ENCODE results near the gene RPRD2. TPM values are rescaled to one million over a fixed set of nuclear protein-coding genes. Genes with fewer than 3 reads are reported as not detected.

The RPRD2 gene
- total RNA-seq, 1 experiment from 2014 or later: 26.7 TPM

DNA sequence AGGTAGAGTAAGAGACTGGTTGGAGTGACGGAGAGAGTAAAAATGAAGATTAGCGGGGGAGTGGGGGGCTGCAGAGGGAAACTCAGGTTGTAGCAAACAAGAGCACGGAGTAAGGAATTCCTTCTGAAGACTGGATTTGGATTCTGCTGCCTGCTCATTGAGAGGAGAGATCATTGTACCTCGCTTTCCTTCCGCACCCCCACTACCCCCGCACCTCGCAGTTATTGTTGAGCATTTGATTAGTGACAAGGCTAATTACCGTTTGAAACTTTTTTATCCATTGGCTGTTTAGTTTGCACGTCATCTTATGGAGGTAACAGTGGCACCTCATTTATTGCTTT lies 42.2 kb upstream of the RPRD2 start:
- DNase-seq (ENCODE audit: low read depth, low spot score) (no peak), ATAC-seq (no peak; the same call in 1 of the 2 replicates)
- ChIA-PET POLR2A (no interaction called here), RAD21 (ENCODE audit: low non-redundant PET in 1 of 2, low total read pairs in 2 of 2, uncharacterized antibody in 2 of 2, unreplicated experiment in 2 of 2) (no interaction called here), CTCF (no interaction called here)
- Histone ChIP-seq H3K79me2 (ENCODE audit: insufficient read depth, low read length) (peaks cover 54% of the 10 kb centered on the region), H3K4me3 (replicated peaks in 1 of 2; ENCODE audit: low read depth in 1 of 2, low read length in 2 of 2) (peak overlapping the region; percentile 79 to 92), H3K4me1 (ENCODE audit: control insufficient read depth in 1 of 2, insufficient read depth in 2 of 2, low read length in 2 of 2) (peaks cover 4 to 11% of the 10 kb centered on the region in 2 experiments; a peak in 3 of 4 replicates), H3K4me2 (ENCODE audit: low read length) (peak overlapping the region; percentile 73), H3K27ac (ENCODE audit: low read depth, low read length) (peak overlapping the region; percentile 49), H4K20me1 (ENCODE audit: insufficient read depth) (no peaks in the 10 kb centered on the region), H3K36me3 (ENCODE audit: control insufficient read depth in 1 of 2, insufficient read depth in 2 of 2, low read length in 2 of 2) (peaks cover 20 to 22% of the 10 kb centered on the region in 2 experiments), H3K9me3 (ENCODE audit: control insufficient read depth in 1 of 2, insufficient read depth in 1 of 2, low read depth in 1 of 2, low read length in 2 of 2) (no peaks in the 10 kb centered on the region), H3K27me3 (ENCODE audit: insufficient read depth, low read length) (no peaks in the 10 kb centered on the region), H3K9me2 (ENCODE audit: insufficient read depth) (no peaks in the 10 kb centered on the region), H2AFZ (ENCODE audit: low read depth, low read length, poor library complexity, severe bottlenecking) (no peak overlapping the region), H3K9ac (ENCODE audit: low read length) (peak overlapping the region; percentile 82)
- TSS peak; percentile 88 for BruUV-seq (replicated peaks)
- TF ChIP-seq ZFX (IDR thresholded peaks at IDR 0.05): no peak
- TF ChIP-seq ELF1 (IDR thresholded peaks at IDR 0.05; ENCODE audit: borderline replicate concordance, low read depth): no peak
- no peak for TF ChIP-seq YY1 (IDR thresholded peaks at IDR 0.05; ENCODE audit: extremely low read depth, insufficient replicate concordance, low read depth, low read length)
- no peak for TF ChIP-seq TCF7L2 (IDR thresholded peaks at IDR 0.05; ENCODE audit: borderline replicate concordance, extremely low read depth, insufficient read depth, insufficient read length)
- TF ChIP-seq POLR2A (IDR thresholded peaks at IDR 0.05; ENCODE audit: borderline replicate concordance, extremely low read depth, insufficient read depth, insufficient read length): no peak
- intact Hi-C loops (cut with micrococcal nuclease): loop anchor here (5.0 kb wide), 1 partner anchor 64 kb away; the partner anchor contains the start of gene CA14

DNA sequence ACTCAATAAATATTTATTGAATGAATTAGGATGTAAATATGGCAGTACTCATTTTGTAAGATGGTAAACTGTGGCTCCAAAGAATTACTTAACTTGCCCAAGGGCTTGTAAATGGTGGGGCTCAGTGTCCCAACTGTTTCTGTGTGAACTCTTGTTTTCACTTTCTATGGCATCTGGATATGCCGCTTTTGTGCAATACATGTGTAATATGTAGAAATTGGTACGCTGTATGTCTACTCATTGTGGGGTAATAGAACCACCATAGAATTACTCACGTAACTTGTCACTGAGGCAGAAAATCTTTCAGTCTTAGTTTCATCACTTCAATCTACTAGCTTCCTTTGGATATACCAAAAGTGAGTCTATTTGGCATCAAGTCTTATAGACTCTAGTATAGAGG lies 41.6 kb upstream of the RPRD2 start:
- no peak for DNase-seq (ENCODE audit: low read depth, low spot score)
- H3K27ac ChIP-seq (ENCODE audit: low read depth, low read length): no peak overlapping the region
- peak overlapping the region; percentile 79 to 92 for H3K4me3 ChIP-seq (replicated peaks in 1 of 2; ENCODE audit: low read depth in 1 of 2, low read length in 2 of 2)
- H3K9me3 ChIP-seq (ENCODE audit: control insufficient read depth in 1 of 2, insufficient read depth in 1 of 2, low read depth in 1 of 2, low read length in 2 of 2): no peaks in the 10 kb centered on the region
- CTCF ChIA-PET: no interaction called here
- RAD21 ChIA-PET (ENCODE audit: low non-redundant PET in 1 of 2, low total read pairs in 2 of 2, uncharacterized antibody in 2 of 2, unreplicated experiment in 2 of 2): no interaction called here
- peaks cover 4 to 11% of the 10 kb centered on the region in 2 experiments; a peak in 3 of 4 replicates for H3K4me1 ChIP-seq (ENCODE audit: control insufficient read depth in 1 of 2, insufficient read depth in 2 of 2, low read length in 2 of 2)
- intact Hi-C loops (cut with micrococcal nuclease): loop anchor here (5.0 kb wide), 1 partner anchor 65 kb away; the partner anchor contains the start of gene CA14
- no peak overlapping the region for H2AFZ ChIP-seq (ENCODE audit: low read depth, low read length, poor library complexity, severe bottlenecking)
- no peaks in the 10 kb centered on the region for H4K20me1 ChIP-seq (ENCODE audit: insufficient read depth)
- peaks cover 23 to 27% of the 10 kb centered on the region in 2 experiments for H3K36me3 ChIP-seq (ENCODE audit: control insufficient read depth in 1 of 2, insufficient read depth in 2 of 2, low read length in 2 of 2)
- peak overlapping the region; percentile 82 for H3K9ac ChIP-seq (ENCODE audit: low read length)
- ATAC-seq: no peak
- POLR2A ChIA-PET: interaction anchor here (0.7 kb wide), 1 partner anchor 25 kb away, joined by 4 read pairs; no protein-coding TSS in a partner anchor
- H3K27me3 ChIP-seq (ENCODE audit: insufficient read depth, low read length): no peaks in the 10 kb centered on the region
- peak overlapping the region; percentile 73 for H3K4me2 ChIP-seq (ENCODE audit: low read length)
- H3K79me2 ChIP-seq (ENCODE audit: insufficient read depth, low read length): peaks cover 59% of the 10 kb centered on the region
- BruUV-seq (replicated peaks): no TSS peak
- H3K9me2 ChIP-seq (ENCODE audit: insufficient read depth): no peaks in the 10 kb centered on the region
- TF ChIP-seq SP1 (IDR thresholded peaks at IDR 0.05; ENCODE audit: low read depth) (no peak), MAX (IDR thresholded peaks at IDR 0.05) (no peak), POLR2A (IDR thresholded peaks at IDR 0.05; ENCODE audit: borderline replicate concordance, extremely low read depth, insufficient read depth, insufficient read length) (no peak), SRF (IDR thresholded peaks at IDR 0.05; ENCODE audit: low read depth) (no peak), TCF7L2 (IDR thresholded peaks at IDR 0.05; ENCODE audit: borderline replicate concordance, extremely low read depth, insufficient read depth, insufficient read length) (no peak), ZBTB33 (IDR thresholded peaks at IDR 0.05; ENCODE audit: extremely low read depth, insufficient replicate concordance, low read length) (no peak), ELF1 (IDR thresholded peaks at IDR 0.05; ENCODE audit: borderline replicate concordance, low read depth) (no peak), EZH2phosphoT487 (IDR thresholded peaks at IDR 0.05; ENCODE audit: borderline replicate concordance) (no peak), JUND (IDR thresholded peaks at IDR 0.05) (no peak), ZFX (IDR thresholded peaks at IDR 0.05) (no peak), YY1 (IDR thresholded peaks at IDR 0.05; ENCODE audit: extremely low read depth, insufficient replicate concordance, low read depth, low read length) (no peak), POLR2AphosphoS5 (IDR thresholded peaks at IDR 0.05; ENCODE audit: low read depth, low read length) (no peak), CEBPB (IDR thresholded peaks at IDR 0.05; ENCODE audit: low read depth) (no peak), SIN3A (IDR thresholded peaks at IDR 0.05; ENCODE audit: low read depth) (no peak), FOSL1 (IDR thresholded peaks at IDR 0.05; ENCODE audit: low read depth) (no peak), RAD21 (IDR thresholded peaks at IDR 0.05; ENCODE audit: low read depth) (no peak)
- TF ChIP-seq, protein P1, sequence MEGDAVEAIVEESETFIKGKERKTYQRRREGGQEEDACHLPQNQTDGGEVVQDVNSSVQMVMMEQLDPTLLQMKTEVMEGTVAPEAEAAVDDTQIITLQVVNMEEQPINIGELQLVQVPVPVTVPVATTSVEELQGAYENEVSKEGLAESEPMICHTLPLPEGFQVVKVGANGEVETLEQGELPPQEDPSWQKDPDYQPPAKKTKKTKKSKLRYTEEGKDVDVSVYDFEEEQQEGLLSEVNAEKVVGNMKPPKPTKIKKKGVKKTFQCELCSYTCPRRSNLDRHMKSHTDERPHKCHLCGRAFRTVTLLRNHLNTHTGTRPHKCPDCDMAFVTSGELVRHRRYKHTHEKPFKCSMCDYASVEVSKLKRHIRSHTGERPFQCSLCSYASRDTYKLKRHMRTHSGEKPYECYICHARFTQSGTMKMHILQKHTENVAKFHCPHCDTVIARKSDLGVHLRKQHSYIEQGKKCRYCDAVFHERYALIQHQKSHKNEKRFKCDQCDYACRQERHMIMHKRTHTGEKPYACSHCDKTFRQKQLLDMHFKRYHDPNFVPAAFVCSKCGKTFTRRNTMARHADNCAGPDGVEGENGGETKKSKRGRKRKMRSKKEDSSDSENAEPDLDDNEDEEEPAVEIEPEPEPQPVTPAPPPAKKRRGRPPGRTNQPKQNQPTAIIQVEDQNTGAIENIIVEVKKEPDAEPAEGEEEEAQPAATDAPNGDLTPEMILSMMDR (IDR thresholded peaks at IDR 0.05 in 2 of 3, conservative IDR thresholded peaks at IDR 0.05 in 1 of 3; ENCODE audit: borderline replicate concordance in 1 of 3, insufficient read depth in 1 of 3, low read depth in 2 of 3, low read length in 2 of 3): no peak
